ENCODE results near the gene CHEK1. TPM values are rescaled to one million over a fixed set of nuclear protein-coding genes. Genes with fewer than 3 reads are reported as not detected.
A peak's percentile ranks its signal among the peaks of the same experiment; 100 is the strongest.

The CHEK1 gene
- 53.3 and 53.5 TPM in 2 replicates for total RNA-seq (2014; rRNA removed; shearing (Covaris generic))

DNA sequence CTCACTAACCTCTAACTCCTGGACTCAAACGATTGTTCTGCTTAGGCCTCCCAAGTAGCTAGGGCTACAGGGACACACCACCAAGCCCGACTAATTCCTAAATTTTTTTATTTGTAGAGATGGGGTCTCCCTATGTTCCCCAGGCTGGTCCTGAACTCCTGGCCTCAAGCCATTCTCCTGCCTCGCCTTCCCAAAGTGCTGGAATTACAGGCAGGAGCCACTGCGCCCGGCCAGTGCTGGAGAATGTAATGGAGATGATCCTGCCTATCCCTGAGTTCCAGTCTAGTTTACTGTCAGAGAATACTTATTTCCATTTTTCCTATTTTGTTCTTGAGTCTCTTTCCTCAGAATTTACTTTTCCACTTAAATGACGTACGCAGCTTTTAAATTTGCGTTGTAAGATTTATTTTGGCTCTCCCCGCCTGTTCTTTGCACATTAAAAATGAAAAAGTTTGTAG is at the start of gene CHEK1:
Gene CHEK1, plus strand, starts transcription at position 408 of the 458 bp plus-strand sequence. CDS start 1,606 bp downstream, outside the sequence.

DNA sequence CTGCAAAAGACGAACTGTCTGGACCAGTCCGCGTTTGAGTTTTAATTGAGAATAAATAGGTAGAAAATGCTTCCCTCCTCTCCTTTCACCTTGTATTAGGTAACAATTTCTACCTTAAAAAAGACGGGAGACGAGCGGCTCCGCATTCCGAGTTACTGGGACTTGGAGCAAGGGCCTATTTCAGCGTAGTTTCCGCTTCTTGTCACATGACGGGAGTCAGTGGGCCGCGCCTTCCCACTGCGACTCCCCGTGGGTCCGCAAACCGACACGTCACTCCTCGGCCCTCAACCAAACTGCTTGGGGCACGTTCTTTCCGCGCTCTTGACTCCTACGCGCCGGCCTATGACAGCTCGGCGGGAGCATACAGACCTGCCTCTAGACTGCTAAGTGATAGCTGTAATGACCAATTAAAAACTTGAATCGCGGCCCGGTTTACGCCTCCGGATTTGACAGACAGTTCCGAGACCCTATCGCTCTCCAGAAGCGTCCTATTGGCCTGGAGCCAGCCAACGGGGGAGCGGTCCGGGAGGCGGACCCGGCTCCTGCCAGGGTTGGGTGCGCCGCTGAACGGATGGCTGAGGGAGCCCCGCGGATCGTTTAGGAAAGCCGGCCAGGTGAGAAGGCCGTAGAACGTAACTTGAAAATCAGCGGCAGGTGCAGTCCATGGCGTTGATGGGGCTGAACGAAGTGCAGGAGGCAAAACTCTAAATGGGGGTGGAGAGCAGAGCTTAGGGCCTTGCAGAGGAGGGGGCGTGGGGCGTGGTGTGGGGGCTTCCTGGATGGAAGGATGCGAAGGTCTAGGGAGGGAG is 32.5 kb upstream of the CHEK1 start, which contains the start of gene STT3A:
Gene STT3A, plus strand, starts transcription at position 548 of the 809 bp plus-strand sequence. CDS start 3,064 bp downstream, outside the sequence.

DNA sequence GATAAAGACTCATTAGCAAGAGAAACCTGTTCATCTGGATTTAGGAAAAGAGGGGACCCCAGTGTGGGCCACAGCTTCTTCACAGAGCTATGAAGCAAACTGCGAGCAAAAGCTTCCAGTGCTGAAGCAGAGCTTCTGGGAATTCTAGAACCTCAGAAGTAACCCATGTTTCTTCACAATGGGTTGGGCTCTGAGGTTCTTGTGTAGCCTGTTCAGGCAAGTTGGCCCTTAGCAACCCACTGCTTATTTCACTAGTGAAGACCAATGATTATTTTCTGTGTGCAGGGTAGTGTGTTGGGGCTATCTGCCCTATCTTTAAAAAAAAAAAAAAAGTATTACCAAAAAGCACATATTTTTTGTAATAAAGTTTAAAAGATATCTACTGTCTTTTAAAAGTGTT is 55.8 kb downstream of the CHEK1 start, which contains the start of gene ACRV1:
Gene ACRV1, minus strand, starts transcription at position 101 of the 400 bp plus-strand sequence. Its CDS starts 67 bp downstream, at position 34.

Small RNAs within 50 kb of the gene (small RNA-seq; reads per million reads assigned to genes)
- 4.2 reads per million, percentile 83 among the genes with 10 or more reads in this experiment for gene RNU2-35P

Other genes starting within 250 kb of the CHEK1 start
- 25.4 and 37.3 TPM in 2 replicates for gene FEZ1, start 128.9 kb upstream of the CHEK1 start, total RNA-seq (2014; rRNA removed; shearing (Covaris generic))
- gene EI24, start 55.7 kb upstream of the CHEK1 start, total RNA-seq (2014; rRNA removed; shearing (Covaris generic)): 87.3 and 98.7 TPM in 2 replicates
- gene STT3A, start 32.3 kb upstream of the CHEK1 start, total RNA-seq (2014; rRNA removed; shearing (Covaris generic)): 81.0 and 81.3 TPM in 2 replicates
- gene ACRV1, start 55.7 kb downstream of the CHEK1 start, total RNA-seq (2014; rRNA removed; shearing (Covaris generic)): 0.16 TPM in 1 of 2 replicates, not detected in the other
- not detected in 2 replicates for gene PATE1, start 121.1 kb downstream of the CHEK1 start, total RNA-seq (2014; rRNA removed; shearing (Covaris generic))
- gene PATE2, start 153.7 kb downstream of the CHEK1 start, total RNA-seq (2014; rRNA removed; shearing (Covaris generic)): 0.87 TPM in 1 of 2 replicates, not detected in the other
- 0.11 TPM in 1 of 2 replicates, not detected in the other for gene PATE3, start 163.0 kb downstream of the CHEK1 start, total RNA-seq (2014; rRNA removed; shearing (Covaris generic))
- gene PATE4, start 208.2 kb downstream of the CHEK1 start, total RNA-seq (2014; rRNA removed; shearing (Covaris generic)): not detected in 2 replicates

All from A375 (cell line).